ENCODE data around the gene POLE4.

Gene POLE4, protein sequence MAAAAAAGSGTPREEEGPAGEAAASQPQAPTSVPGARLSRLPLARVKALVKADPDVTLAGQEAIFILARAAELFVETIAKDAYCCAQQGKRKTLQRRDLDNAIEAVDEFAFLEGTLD

GRCh38 chr2:74958274-74959105 is at the start of gene POLE4:
POLE4 (plus strand) TSS chr2:74958643; CDS start chr2:74958680, 37 bp downstream.
- DNase-seq (ENCODE audit: low read depth) = peak; percentile 76

DNA sequence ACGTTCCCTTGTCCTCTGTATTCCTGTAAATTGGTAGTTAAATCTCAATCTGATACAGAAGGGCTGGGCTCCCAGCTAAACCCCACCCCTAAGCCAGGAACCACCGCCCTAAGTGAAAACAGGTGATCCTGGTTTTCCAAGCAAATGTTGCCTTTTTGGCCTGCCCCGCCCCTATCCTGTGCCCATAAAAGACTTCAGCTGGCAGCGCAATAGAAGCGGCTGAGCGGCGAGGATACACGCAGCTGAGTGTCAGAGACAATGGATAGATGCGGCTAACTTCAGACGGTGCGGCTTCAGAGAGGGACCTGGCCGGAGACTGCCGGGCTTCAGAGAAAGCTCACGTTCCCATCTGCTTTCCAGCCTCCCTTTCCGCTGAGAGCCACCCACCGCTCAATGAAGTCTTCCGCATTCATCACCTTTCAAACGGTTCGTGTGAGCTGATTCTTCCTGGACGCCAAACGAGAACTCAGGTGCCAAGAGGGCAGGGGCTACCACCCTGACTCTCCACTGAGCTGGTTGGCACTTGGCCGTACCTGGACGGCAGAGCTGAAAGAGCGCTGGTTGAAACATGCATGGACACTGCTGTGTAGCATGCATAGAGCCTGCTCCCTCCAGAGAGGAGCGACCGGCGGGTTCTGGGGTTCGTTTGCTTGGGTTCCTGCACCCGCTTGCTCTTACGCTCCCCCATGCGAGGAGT is 49.5 kb upstream of the POLE4 start:
- DNase-seq (ENCODE audit: low read depth) = no peak

- DNase-seq (ENCODE audit: low read depth) = no peak
Observed at GRCh38 chr2:74910245-74910644, 48.2 kb upstream of the POLE4 start.

DNA sequence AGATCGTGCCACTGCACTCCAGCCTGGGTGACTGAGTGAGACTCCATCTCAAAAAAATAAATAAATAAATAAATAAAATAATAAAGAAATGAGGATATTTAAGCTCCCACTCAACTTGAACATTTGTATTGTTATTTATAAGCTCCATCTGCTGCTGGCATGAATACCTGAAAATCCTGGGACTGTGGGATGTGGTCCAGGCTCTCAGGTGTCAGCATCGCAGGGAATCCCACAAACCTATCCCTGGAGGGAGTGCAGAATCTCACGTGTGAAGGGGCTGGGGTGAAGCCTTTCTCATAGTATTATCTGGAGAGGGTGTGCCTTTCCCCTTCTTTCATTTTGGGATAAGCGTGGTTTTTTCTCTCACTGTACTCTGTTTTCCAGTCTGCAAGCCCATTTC is 47.4 kb upstream of the POLE4 start:
- no peak for DNase-seq (ENCODE audit: low read depth)

GRCh38 chr2:74915743-74916142 is 42.7 kb upstream of the POLE4 start:
- no peak for DNase-seq (ENCODE audit: low read depth)

GRCh38 chr2:74916394-74916793 is 42.0 kb upstream of the POLE4 start:
- no peak for DNase-seq (ENCODE audit: low read depth)

DNA sequence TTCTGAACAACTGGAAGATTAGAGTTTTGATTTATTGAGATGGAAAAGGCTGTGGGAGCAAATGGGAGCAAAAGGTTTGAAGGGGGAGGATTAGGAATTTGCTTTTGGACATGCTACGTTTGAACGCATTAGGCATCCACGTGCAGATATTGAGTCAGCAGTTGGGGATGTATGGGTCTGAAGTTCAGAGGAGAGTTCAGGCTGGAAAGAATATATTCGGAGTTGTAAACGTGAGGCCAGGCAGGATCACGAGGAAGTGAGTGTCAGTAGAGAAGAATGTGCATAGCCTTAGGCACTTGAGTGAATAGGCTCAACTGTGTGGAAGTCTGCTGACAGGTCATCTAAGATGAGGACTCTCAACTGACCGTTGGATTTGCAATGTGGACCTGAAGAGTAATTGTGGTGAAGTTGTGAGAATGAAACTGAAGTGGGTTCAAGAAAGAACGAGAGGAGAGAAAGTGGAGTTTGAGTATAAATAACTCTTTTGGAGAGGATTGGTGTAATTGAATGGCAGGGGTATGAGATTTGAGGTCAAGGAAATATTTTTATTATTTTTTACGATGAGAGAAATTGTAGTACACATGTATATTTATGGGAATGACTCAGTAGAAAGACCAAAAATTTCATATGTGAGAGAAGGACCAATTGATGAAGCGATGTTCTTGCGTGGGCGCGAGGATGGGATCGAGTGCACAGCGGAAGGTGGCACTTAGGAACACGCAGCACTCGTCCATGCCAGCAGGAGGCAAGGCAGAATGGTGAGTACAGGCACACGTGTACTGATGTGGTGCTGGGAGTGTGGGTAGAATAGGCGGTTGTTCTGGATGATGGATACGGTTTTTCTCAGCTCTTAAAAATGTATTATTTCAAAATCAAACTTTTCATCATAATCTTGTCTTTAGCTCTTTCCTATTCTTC is 40.5 kb upstream of the POLE4 start:
- DNase-seq (ENCODE audit: low read depth) = peak; percentile 93

- no peak for DNase-seq (ENCODE audit: low read depth)
Observed at GRCh38 chr2:74919827-74920226, 38.6 kb upstream of the POLE4 start.

GRCh38 chr2:74921236-74921736 is 37.2 kb upstream of the POLE4 start:
- no peak for DNase-seq (ENCODE audit: low read depth)

GRCh38 chr2:74922592-74923227 is 35.7 kb upstream of the POLE4 start:
- DNase-seq (ENCODE audit: low read depth) = no peak

GRCh38 chr2:74924463-74925265 is 33.8 kb upstream of the POLE4 start:
- DNase-seq (ENCODE audit: low read depth) = no peak

DNA sequence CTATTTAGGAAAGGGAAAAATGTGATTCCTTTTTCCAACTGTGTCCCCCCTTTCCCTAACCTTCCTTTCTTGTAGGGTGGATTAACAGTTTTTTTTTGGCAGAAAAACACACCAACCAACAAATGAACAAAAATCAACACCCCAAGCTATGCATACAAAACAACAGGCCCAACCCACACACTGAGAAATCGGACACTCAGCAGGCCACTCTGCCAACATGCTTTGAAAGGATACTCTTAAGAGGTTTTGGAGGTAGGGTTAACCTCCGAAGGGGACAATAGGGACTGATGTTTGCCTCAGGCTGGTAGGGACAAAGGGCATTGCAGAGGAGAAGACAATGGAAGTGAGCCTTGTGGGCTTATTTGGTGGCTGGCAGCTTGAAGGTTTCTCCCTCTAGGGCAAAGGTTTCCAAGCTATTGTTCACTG is 33.1 kb upstream of the POLE4 start:
- DNase-seq (ENCODE audit: low read depth) = no peak

DNA sequence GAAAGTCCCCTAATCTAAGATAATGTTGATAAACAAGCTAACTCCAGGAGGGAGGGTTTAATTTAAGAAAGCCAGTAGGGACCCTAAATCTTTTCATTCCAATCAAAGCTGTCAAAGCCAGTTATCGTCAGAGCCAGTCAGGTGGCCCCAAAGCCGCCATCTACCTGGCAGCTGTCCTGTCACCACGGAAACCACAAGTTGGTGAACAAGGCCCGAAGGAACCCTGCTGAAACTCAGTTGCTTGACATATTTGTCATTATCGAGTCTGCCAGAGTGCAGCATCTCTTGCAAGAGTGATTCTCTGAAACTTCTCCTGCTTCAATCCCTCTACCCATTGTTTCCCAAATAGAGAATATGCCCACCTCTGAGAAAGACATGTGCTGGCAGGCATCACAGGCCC is 30.8 kb upstream of the POLE4 start:
- no peak for DNase-seq (ENCODE audit: low read depth)

GRCh38 chr2:74930811-74931486 is 27.5 kb upstream of the POLE4 start:
- DNase-seq (ENCODE audit: low read depth) = no peak

DNA sequence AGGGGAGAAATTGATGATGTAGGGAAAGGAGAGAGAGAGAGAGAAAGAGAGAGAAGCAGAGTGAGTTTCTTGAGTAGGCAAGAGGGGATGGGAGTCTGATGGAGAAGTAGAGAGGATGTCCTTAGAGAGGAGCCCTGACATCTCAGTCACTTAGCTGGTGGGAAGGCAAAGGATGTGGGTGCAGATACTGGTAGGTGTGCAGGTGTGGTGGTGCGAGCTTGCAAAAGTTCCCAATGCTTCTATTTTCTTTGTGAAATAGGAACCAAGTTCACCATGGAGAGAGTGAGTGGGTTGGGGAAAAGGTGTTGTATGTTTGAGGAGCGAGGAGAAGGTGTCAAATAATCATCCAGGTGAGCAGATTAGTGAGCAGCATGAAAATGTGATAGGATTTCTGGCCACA is 26.5 kb upstream of the POLE4 start:
- DNase-seq (ENCODE audit: low read depth) = no peak

GRCh38 chr2:74935975-74936391 is 22.5 kb upstream of the POLE4 start:
- no peak for DNase-seq (ENCODE audit: low read depth)

GRCh38 chr2:74937221-74937880 is 21.1 kb upstream of the POLE4 start:
- no peak for DNase-seq (ENCODE audit: low read depth)

DNA sequence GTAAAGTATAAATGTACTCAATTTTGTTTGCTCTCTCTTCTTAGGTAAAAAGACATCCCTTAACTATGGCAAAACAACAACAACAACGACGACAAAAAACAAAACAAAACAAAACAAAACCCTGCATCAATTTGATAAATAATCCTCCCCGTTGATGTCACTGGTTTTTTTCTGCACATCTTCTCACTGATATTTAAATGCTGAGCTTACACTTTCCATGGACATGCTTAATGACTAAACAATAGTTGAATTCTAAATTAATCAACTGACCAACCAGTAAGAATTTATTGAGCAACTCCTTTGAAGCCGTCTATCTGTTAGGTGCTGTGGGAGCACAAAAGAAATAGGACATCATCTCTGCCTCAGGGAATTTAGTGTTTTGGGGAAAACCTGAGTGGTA is 20.2 kb upstream of the POLE4 start:
- no peak for DNase-seq (ENCODE audit: low read depth)
